ENCODE measurements around the gene ORC5.

DNA sequence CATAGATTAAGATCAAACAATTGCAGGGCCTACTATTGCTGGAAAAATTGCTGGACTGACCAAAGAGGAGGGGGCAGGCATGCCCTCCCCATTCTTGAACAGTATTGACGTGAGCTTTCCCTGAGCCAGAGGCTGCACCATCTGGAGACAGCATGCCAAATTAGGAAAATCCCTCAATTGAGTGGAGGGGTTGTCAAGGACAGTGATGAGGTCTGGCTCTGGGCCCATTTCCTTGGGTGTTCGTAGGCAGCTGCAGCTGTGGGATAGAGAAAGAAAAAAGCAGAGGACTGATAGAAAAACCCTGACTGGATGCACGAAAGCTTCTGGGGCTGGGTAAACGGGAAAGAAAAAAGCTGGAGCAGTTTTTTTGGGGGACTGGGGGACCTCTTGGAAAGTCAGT is 22.8 kb upstream of the ORC5 start:
- TF ChIP-seq EZH2phosphoT487 (IDR thresholded peaks at IDR 0.05; ENCODE audit: low read depth, severe bottlenecking, unreplicated experiment) (no peak), CTCF (IDR thresholded peaks at IDR 0.05; ENCODE audit: poor library complexity) (no peak), EZH2 (IDR thresholded peaks at IDR 0.05; ENCODE audit: borderline replicate concordance) (no peak)
